Endothelial cell of umbilical vein (primary cell): ENCODE data around the gene TMPRSS6. TPM values are rescaled to one million over a fixed set of nuclear protein-coding genes. Genes with fewer than 3 reads are reported as not detected.

ENCODE experiments used
- BruUV-seq: library from RNA; stranded (reverse); fragments of 400-500 nt; replicated peaks from 2 replicates; lab custom pipeline; 2021; lab: Mats Ljungman, UMichigan
- CTCF ChIA-PET: fragments of 300-600, 350-600 bp; sonication (Branson Sonifier 250); formaldehyde crosslinking; loops from one replicate; lab custom pipeline; 2021; ENCODE audit warnings: antibody characterized with exemption, inconsistent platforms; lab: Charles Lee
- POLR2A ChIA-PET: fragments of 300-600, 350-600 bp; sonication (Branson Sonifier 250); formaldehyde crosslinking; loops from one replicate; lab custom pipeline; 2021; ENCODE audit warnings: antibody characterized with exemption, inconsistent platforms; lab: Charles Lee
- DNase-seq: peaks from one replicate; pipeline ENCODE4 v3.0.0-alpha.2; 2011; ENCODE audit warnings: low read depth, low spot score
- FAIRE-seq: peaks from 2 replicates; lab custom pipeline; 2011; peaks lifted over from hg19 to GRCh38; lab: Jason Lieb, UNC
- H2AFZ ChIP-seq: 2 replicates; pipeline ENCODE4 v1.6.0; 2012; ENCODE audit warnings: low read depth, low read length, control low read depth, inconsistent platforms
- H3K27ac ChIP-seq: 2 replicates; pipeline ENCODE4 v1.5.1; 2011; ENCODE audit warnings: low read depth, mild to moderate bottlenecking, control low read depth, low read length, moderate library complexity; ENCODE audit not compliant: insufficient read depth
- H3K27me3 ChIP-seq, 2 experiments: 2 replicates each; pipeline versions ENCODE4 v1.6.0 to v1.6.1; 2011; ENCODE audit warnings: low read length in 2 of 2, mixed read lengths in 1 of 2; ENCODE audit not compliant: control insufficient read depth in 2 of 2, insufficient read depth in 2 of 2
- H3K36me3 ChIP-seq, 2 experiments: 2 replicates in 1 of 2; 3 replicates in 1 of 2; pipeline ENCODE4 v1.5.1; 2011; ENCODE audit warnings: low read length in 2 of 2, mild to moderate bottlenecking in 1 of 2, moderate library complexity in 1 of 2; ENCODE audit not compliant: control insufficient read depth in 2 of 2, insufficient read depth in 2 of 2; ENCODE audit errors: extremely low read depth in 1 of 2
- H3K4me1 ChIP-seq: 3 replicates; pipeline ENCODE4 v1.5.1; 2011; ENCODE audit warnings: mild to moderate bottlenecking, low read length; ENCODE audit not compliant: control insufficient read depth, insufficient read depth; ENCODE audit errors: extremely low read depth
- H3K4me2 ChIP-seq: 2 replicates; pipeline ENCODE4 v1.6.1; 2011; ENCODE audit warnings: low read length, control low read depth, mixed read lengths; ENCODE audit not compliant: insufficient read depth
- H3K4me3 ChIP-seq, 3 experiments: fragments of 200-600 bp in 1 of 3; sonication (generic), shearing (Covaris generic) in 1 of 3; replicated peaks in 1 of 3; 2 replicates each; pipeline ENCODE4 v1.5.1; 2011 to 2016; ENCODE audit warnings: control low read depth in 3 of 3, low read length in 3 of 3, mild to moderate bottlenecking in 2 of 3, inconsistent platforms in 1 of 3, low read depth in 1 of 3, moderate library complexity in 1 of 3; ENCODE audit not compliant: insufficient read depth in 1 of 3
- H3K79me2 ChIP-seq: 2 replicates; pipeline ENCODE4 v1.6.0; 2012; ENCODE audit warnings: low read length, inconsistent platforms; ENCODE audit not compliant: control insufficient read depth, insufficient read depth
- H3K9ac ChIP-seq: replicated peaks from 2 replicates; pipeline ENCODE3; 2011; ENCODE audit warnings: low read length, control low read depth; ENCODE audit not compliant: insufficient read depth; ENCODE audit errors: extremely low read depth
- H3K9me1 ChIP-seq: replicated peaks from 3 replicates; pipeline ENCODE4 v1.6.0; 2011; ENCODE audit warnings: mild to moderate bottlenecking, low read length; ENCODE audit not compliant: control insufficient read depth, insufficient read depth; ENCODE audit errors: extremely low read depth
- H3K9me3 ChIP-seq: replicated peaks from 2 replicates; pipeline ENCODE4 v1.5.1; 2012; ENCODE audit warnings: low read length, inconsistent platforms; ENCODE audit not compliant: control insufficient read depth, insufficient read depth
- H4K20me1 ChIP-seq: replicated peaks from 2 replicates; pipeline ENCODE3; 2011; ENCODE audit warnings: mild to moderate bottlenecking, low read length; ENCODE audit not compliant: control insufficient read depth, insufficient read depth; ENCODE audit errors: extremely low read depth
- CTCF ChIP-seq, 2 donors: IDR thresholded peaks; 1 replicate in 1 of 2; 2 replicates in 1 of 2; pipeline ENCODE4 v1.5.1; 2011; ENCODE audit warnings: low read length in 2 of 2, mild to moderate bottlenecking in 2 of 2, moderate library complexity in 2 of 2, control low read depth in 1 of 2, inconsistent platforms in 1 of 2, low read depth in 1 of 2; ENCODE audit not compliant: insufficient read depth in 1 of 2; ENCODE audit errors: extremely low read depth in 1 of 2
- EZH2 ChIP-seq: IDR thresholded peaks from 2 replicates; pipeline ENCODE4 v1.6.1; 2012; ENCODE audit warnings: borderline replicate concordance, low read depth, mild to moderate bottlenecking, moderate library complexity, low read length, inconsistent platforms; ENCODE audit not compliant: severe bottlenecking
- FOS ChIP-seq: IDR thresholded peaks from 2 replicates; pipeline ENCODE4 v1.6.1; 2011; ENCODE audit warnings: mild to moderate bottlenecking, low read length, moderate library complexity, borderline replicate concordance; ENCODE audit not compliant: insufficient read depth
- GATA2 ChIP-seq: IDR thresholded peaks from 2 replicates; pipeline ENCODE4 v1.7.0; 2011; ENCODE audit warnings: low read depth, mild to moderate bottlenecking, moderate library complexity, mixed read lengths, low read length; ENCODE audit not compliant: insufficient read length, insufficient read depth
- JUN ChIP-seq: IDR thresholded peaks from 2 replicates; pipeline ENCODE4 v1.6.1; 2011; ENCODE audit warnings: borderline replicate concordance, low read depth; ENCODE audit not compliant: insufficient read length, insufficient read depth
- MYC ChIP-seq: IDR thresholded peaks from one replicate; pipeline ENCODE4 v1.6.1; 2011; ENCODE audit warnings: mild to moderate bottlenecking, low read depth, low read length
- POLR2A ChIP-seq: IDR thresholded peaks from 2 replicates; pipeline ENCODE4 v1.6.1; 2012; ENCODE audit warnings: low read depth, mild to moderate bottlenecking, control low read depth, low read length
- POLR2AphosphoS5 ChIP-seq: IDR thresholded peaks from 2 replicates; pipeline ENCODE4 v1.6.1; 2012; ENCODE audit warnings: low read depth, mild to moderate bottlenecking, control low read depth, low read length, moderate library complexity; ENCODE audit not compliant: insufficient read depth
- dilution Hi-C: fragments of 300-500 bp; cut with MboI; formaldehyde crosslinking; loops from one replicate; pipeline ENCODE4 v1.15.0; 2019; ENCODE audit warnings: low sequenced_read_pairs; ENCODE audit not compliant: extremely low pct_ligation_motif_present
- intact Hi-C: fragments of 100-400 bp; cut with micrococcal nuclease; formaldehyde crosslinking; loops from one replicate; pipeline ENCODE4 v1.10.0; 2022
- polyA plus RNA-seq, 4 experiments: library from polyadenylated mRNA; depleted of rRNA in 3 of 4; stranded (reverse) in 3 of 4; unstranded in 1 of 4; fragments of >200 nt; gene quantifications; 2 replicates each; pipeline versions ENCODE4 v1.2.1 to v1.2.3, GENCODE V29; 2011 to 2012; ENCODE audit warnings: missing spikeins in 1 of 4
- total RNA-seq: library from RNA; stranded (reverse); gene quantifications from 2 replicates; pipeline ENCODE4 v1.2.3, GENCODE V29; 2021
- TF ChIP-seq, protein P1 (sequence below): IDR thresholded peaks from 2 replicates; pipeline ENCODE4 v1.6.1; 2011; ENCODE audit not compliant: insufficient read depth, insufficient read length

Gene TMPRSS6
- total and polyA plus RNA-seq, 2 donors (not counting 3 experiments of a cell fraction or from before 2014, with no cell fraction given): not detected

- Histone ChIP-seq H3K9me3 (no peaks in the 10 kb centered on the region), H3K4me1 (peaks cover under 1% of the 10 kb centered on the region), H3K27me3 (no peaks in the 10 kb centered on the region), H3K27ac (no peak overlapping the region), H2AFZ (no peak overlapping the region), H3K79me2 (no peaks in the 10 kb centered on the region), H4K20me1 (no peaks in the 10 kb centered on the region), H3K36me3 (no peaks in the 10 kb centered on the region), H3K9ac (no peak overlapping the region), H3K4me2 (no peak overlapping the region), H3K9me1 (no peaks in the 10 kb centered on the region), H3K4me3 (no peak overlapping the region)
- ChIA-PET POLR2A (no interaction called here), CTCF (interaction anchor here (0.6 to 2.0 kb wide), 17 partner anchors 9 to 271 kb away, joined by 3 to 15 read pairs (median 3); partner anchors contain the start of genes IFT27, MPST and TST)
- no TSS peak for BruUV-seq
- dilution Hi-C loops: no loop called here
- FAIRE-seq (no peak), DNase-seq (no peak)
- TF ChIP-seq GATA2 (no peak), EZH2 (no peak), JUN (no peak), MYC (no peak), FOS (no peak), CTCF (IDR thresholded peaks at IDR 0.05; ENCODE audit: extremely low read depth in 1 of 2, insufficient read depth in 1 of 2, low read depth in 1 of 2, low read length in 2 of 2) (no peak), POLR2AphosphoS5 (no peak), POLR2A (no peak)
- TF ChIP-seq, protein P1, sequence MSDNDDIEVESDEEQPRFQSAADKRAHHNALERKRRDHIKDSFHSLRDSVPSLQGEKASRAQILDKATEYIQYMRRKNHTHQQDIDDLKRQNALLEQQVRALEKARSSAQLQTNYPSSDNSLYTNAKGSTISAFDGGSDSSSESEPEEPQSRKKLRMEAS: no peak
- intact Hi-C loops: loop anchor here (1.0 kb wide), 1 partner anchor 153 kb away; no protein-coding TSS in a partner anchor
Measured at GRCh38 chr22:37046589-37046988, 62.9 kb downstream of the TMPRSS6 start.
